Liver (tissue), 9 donors: ENCODE data around the gene SPDYE4. TPM values are rescaled to one million over a fixed set of nuclear protein-coding genes. Genes with fewer than 3 reads are reported as not detected.

Source experiments
- DNase-seq: peaks from one replicate; pipeline ENCODE4 v3.0.0-alpha.2; 2017; ENCODE audit warnings: low spot score
- H3K27ac ChIP-seq, 2 donors: one replicate each; pipeline ENCODE4 v1.7.0; 2013; ENCODE audit warnings: inconsistent platforms in 2 of 2, low read length in 2 of 2, control low read depth in 1 of 2, low read depth in 1 of 2, mild to moderate bottlenecking in 1 of 2
- H3K27me3 ChIP-seq, 4 donors: one replicate each; pipeline versions ENCODE4 v1.6.1 to v1.7.0; 2013; ENCODE audit warnings: low read length in 3 of 4, inconsistent platforms in 1 of 4, mild to moderate bottlenecking in 1 of 4, moderate library complexity in 1 of 4; ENCODE audit not compliant: control insufficient read depth in 4 of 4, insufficient read depth in 4 of 4
- H3K36me3 ChIP-seq, 4 donors: one replicate each; pipeline versions ENCODE4 v1.6.1 to v1.7.0; 2013; ENCODE audit warnings: low read length in 3 of 4, mild to moderate bottlenecking in 3 of 4, low read depth in 1 of 4, moderate library complexity in 1 of 4; ENCODE audit not compliant: control insufficient read depth in 4 of 4, insufficient read depth in 3 of 4
- H3K4me1 ChIP-seq, 4 donors: one replicate each; pipeline versions ENCODE4 v1.6.1 to v1.7.0; 2013; ENCODE audit warnings: low read length in 3 of 4, mild to moderate bottlenecking in 3 of 4, moderate library complexity in 1 of 4; ENCODE audit not compliant: control insufficient read depth in 4 of 4, insufficient read depth in 4 of 4
- H3K4me3 ChIP-seq, 3 donors: one replicate each; pipeline versions ENCODE4 v1.6.1 to v1.7.0; 2013; ENCODE audit warnings: low read length in 3 of 3, control low read depth in 1 of 3, low read depth in 1 of 3, mild to moderate bottlenecking in 1 of 3
- H3K9ac ChIP-seq, 2 donors: one replicate each; pipeline ENCODE4 v1.7.0; 2013; ENCODE audit warnings: low read length in 2 of 2, mild to moderate bottlenecking in 2 of 2, moderate library complexity in 2 of 2, control low read depth in 1 of 2, low read depth in 1 of 2
- H3K9me3 ChIP-seq, 4 donors: one replicate each; pipeline versions ENCODE4 v1.6.1 to v1.7.0; 2013; ENCODE audit warnings: low read length in 3 of 4; ENCODE audit not compliant: control insufficient read depth in 4 of 4
- EGR1 ChIP-seq, 2 donors: IDR thresholded peaks; 2 replicates each; pipeline ENCODE4 v1.6.1; 2016 to 2018; ENCODE audit warnings: antibody characterized with exemption in 2 of 2, low read depth in 2 of 2
- FOXA2 ChIP-seq: IDR thresholded peaks from 2 replicates; pipeline ENCODE4 v1.6.1; 2016; ENCODE audit warnings: antibody characterized with exemption
- HNF4A ChIP-seq, 2 donors: conservative IDR thresholded peaks; 2 replicates each; pipeline ENCODE4 v1.6.1; 2016; ENCODE audit warnings: antibody characterized with exemption in 2 of 2, mild to moderate bottlenecking in 2 of 2
- HNF4G ChIP-seq: IDR thresholded peaks from 2 replicates; pipeline ENCODE4 v1.6.1; 2016; ENCODE audit warnings: antibody characterized with exemption
- JUND ChIP-seq, 2 donors: IDR thresholded peaks; 2 replicates each; pipeline ENCODE4 v1.6.1; 2016; ENCODE audit warnings: antibody characterized with exemption in 2 of 2
- RXRA ChIP-seq, 2 donors: IDR thresholded peaks; 2 replicates each; pipeline ENCODE4 v1.6.1; 2017 to 2018; ENCODE audit warnings: antibody characterized with exemption in 2 of 2, mild to moderate bottlenecking in 1 of 2
- SP1 ChIP-seq: IDR thresholded peaks from 2 replicates; pipeline ENCODE4 v1.6.1; 2018; ENCODE audit warnings: antibody characterized with exemption, mild to moderate bottlenecking
- YY1 ChIP-seq: IDR thresholded peaks from 2 replicates; pipeline ENCODE4 v1.6.1; 2016; ENCODE audit warnings: antibody characterized with exemption, mild to moderate bottlenecking
- WGBS: extraction: QIAGEN DNeasy Blood & Tissue Kit; methylation state at CpG from one replicate; pipeline ENCODE4 v1.1.7; 2013; 5-methylcytosine and 5-hydroxymethylcytosine counted together
- polyA plus RNA-seq, 2 donors: library from polyadenylated mRNA; stranded (reverse) in 1 of 2; unstranded in 1 of 2; fragments of 200-250 nt in 1 of 2; fragments of >200 nt in 1 of 2; fragmentation: Nextera tagmentation in 1 of 2; extraction: Ambion mirVana in 1 of 2; gene quantifications; one replicate each; pipeline versions ENCODE4 v1.2.1 to v1.2.3, GENCODE V29; 2013 to 2015
- total RNA-seq, 2 donors: library from RNA; depleted of rRNA; stranded (reverse); fragments of >200 nt; gene quantifications; one replicate each; pipeline ENCODE4 v1.2.3, GENCODE V29; 2014
- TF ChIP-seq, protein P1 (sequence below): IDR thresholded peaks from 2 replicates; pipeline ENCODE4 v1.6.1; 2016; ENCODE audit warnings: antibody characterized with exemption, mild to moderate bottlenecking
- TF ChIP-seq, protein P2 (sequence below): IDR thresholded peaks from 2 replicates; pipeline ENCODE4 v1.6.1; 2016; ENCODE audit warnings: antibody characterized with exemption
- TF ChIP-seq, protein P3 (sequence below): fragments of 150-350 bp; IDR thresholded peaks from 2 replicates; pipeline ENCODE4 v1.5.1; 2017; ENCODE audit warnings: improper control_type of control experiment, low read depth, low read length; ENCODE audit not compliant: missing input control
- TF ChIP-seq, protein P4 (sequence below): IDR thresholded peaks from 2 replicates; pipeline ENCODE4 v1.6.1; 2016; ENCODE audit warnings: antibody characterized with exemption
- donor health status: healthy.
- donor health status: healthy.
- donor health status: healthy.
- donor health status: healthy.
- donor health status: healthy.

SPDYE4 gene
- total and polyA plus RNA-seq, 4 donors = not detected

DNA sequence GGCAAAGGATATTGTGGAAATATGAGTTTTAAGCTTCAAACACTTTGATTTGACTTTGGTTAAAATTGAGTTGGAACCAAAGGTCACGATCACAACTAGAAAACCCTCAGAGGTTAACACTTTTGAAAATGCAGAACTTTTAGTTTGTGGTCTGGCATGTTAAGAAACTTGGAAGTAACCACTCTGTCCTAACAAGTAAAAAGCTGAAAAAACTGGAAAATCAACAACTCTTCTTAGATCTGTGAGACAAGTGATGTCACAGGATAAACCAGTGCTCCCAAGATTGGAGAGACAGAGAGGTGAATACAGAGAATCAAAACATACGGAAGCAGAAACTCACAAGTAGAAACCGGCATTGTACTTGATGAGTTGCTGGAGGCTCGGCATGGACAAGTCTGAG is 23.4 kb upstream of the SPDYE4 start:
- Histone ChIP-seq H3K9ac (no peak overlapping the region), H3K9me3 (no peaks in the 10 kb centered on the region), H3K4me1 (no peaks in the 10 kb centered on the region), H3K36me3 (no peaks in the 10 kb centered on the region), H3K27me3 (no peaks in the 10 kb centered on the region), H3K27ac (no peak overlapping the region), H3K4me3 (no peak overlapping the region)
- no peak for DNase-seq
- WGBS = 92% methylated on average over 4 of the region's 4 CpGs
- no peak for TF ChIP-seq EGR1 (IDR thresholded peaks at IDR 0.05; ENCODE audit: low read depth in 2 of 2)
- no peak for TF ChIP-seq YY1
- TF ChIP-seq JUND (IDR thresholded peaks at IDR 0.05) = no peak
- TF ChIP-seq, protein P1, sequence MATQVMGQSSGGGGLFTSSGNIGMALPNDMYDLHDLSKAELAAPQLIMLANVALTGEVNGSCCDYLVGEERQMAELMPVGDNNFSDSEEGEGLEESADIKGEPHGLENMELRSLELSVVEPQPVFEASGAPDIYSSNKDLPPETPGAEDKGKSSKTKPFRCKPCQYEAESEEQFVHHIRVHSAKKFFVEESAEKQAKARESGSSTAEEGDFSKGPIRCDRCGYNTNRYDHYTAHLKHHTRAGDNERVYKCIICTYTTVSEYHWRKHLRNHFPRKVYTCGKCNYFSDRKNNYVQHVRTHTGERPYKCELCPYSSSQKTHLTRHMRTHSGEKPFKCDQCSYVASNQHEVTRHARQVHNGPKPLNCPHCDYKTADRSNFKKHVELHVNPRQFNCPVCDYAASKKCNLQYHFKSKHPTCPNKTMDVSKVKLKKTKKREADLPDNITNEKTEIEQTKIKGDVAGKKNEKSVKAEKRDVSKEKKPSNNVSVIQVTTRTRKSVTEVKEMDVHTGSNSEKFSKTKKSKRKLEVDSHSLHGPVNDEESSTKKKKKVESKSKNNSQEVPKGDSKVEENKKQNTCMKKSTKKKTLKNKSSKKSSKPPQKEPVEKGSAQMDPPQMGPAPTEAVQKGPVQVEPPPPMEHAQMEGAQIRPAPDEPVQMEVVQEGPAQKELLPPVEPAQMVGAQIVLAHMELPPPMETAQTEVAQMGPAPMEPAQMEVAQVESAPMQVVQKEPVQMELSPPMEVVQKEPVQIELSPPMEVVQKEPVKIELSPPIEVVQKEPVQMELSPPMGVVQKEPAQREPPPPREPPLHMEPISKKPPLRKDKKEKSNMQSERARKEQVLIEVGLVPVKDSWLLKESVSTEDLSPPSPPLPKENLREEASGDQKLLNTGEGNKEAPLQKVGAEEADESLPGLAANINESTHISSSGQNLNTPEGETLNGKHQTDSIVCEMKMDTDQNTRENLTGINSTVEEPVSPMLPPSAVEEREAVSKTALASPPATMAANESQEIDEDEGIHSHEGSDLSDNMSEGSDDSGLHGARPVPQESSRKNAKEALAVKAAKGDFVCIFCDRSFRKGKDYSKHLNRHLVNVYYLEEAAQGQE = no peak
- no peak for TF ChIP-seq HNF4A (conservative IDR thresholded peaks at IDR 0.05)
- no peak for TF ChIP-seq SP1
- TF ChIP-seq, protein P2, sequence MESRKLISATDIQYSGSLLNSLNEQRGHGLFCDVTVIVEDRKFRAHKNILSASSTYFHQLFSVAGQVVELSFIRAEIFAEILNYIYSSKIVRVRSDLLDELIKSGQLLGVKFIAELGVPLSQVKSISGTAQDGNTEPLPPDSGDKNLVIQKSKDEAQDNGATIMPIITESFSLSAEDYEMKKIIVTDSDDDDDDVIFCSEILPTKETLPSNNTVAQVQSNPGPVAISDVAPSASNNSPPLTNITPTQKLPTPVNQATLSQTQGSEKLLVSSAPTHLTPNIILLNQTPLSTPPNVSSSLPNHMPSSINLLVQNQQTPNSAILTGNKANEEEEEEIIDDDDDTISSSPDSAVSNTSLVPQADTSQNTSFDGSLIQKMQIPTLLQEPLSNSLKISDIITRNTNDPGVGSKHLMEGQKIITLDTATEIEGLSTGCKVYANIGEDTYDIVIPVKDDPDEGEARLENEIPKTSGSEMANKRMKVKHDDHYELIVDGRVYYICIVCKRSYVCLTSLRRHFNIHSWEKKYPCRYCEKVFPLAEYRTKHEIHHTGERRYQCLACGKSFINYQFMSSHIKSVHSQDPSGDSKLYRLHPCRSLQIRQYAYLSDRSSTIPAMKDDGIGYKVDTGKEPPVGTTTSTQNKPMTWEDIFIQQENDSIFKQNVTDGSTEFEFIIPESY = no peak
- TF ChIP-seq, protein P3, sequence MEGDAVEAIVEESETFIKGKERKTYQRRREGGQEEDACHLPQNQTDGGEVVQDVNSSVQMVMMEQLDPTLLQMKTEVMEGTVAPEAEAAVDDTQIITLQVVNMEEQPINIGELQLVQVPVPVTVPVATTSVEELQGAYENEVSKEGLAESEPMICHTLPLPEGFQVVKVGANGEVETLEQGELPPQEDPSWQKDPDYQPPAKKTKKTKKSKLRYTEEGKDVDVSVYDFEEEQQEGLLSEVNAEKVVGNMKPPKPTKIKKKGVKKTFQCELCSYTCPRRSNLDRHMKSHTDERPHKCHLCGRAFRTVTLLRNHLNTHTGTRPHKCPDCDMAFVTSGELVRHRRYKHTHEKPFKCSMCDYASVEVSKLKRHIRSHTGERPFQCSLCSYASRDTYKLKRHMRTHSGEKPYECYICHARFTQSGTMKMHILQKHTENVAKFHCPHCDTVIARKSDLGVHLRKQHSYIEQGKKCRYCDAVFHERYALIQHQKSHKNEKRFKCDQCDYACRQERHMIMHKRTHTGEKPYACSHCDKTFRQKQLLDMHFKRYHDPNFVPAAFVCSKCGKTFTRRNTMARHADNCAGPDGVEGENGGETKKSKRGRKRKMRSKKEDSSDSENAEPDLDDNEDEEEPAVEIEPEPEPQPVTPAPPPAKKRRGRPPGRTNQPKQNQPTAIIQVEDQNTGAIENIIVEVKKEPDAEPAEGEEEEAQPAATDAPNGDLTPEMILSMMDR = no peak
- TF ChIP-seq, protein P4, sequence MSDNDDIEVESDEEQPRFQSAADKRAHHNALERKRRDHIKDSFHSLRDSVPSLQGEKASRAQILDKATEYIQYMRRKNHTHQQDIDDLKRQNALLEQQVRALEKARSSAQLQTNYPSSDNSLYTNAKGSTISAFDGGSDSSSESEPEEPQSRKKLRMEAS = no peak
- no peak for TF ChIP-seq FOXA2
- no peak for TF ChIP-seq RXRA (IDR thresholded peaks at IDR 0.05)

DNA sequence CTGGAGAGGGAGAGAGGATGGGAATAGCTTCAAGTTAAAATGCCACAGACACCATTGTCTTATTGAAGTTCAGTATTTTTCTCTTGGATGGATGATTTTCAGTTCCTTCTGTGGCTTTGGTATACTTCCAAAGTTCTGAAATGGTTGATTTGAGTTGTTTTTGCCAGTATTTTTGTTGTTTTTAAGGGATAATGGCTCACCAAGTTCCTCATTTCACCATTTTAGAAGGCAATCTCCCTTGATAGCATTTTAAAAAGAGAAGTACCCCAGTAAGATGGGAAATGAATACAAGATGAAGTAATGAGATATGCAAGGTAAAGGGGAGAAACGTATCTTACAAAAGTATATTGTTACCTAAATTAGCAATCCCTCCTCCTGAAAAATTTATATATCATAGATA is 18.5 kb upstream of the SPDYE4 start:
- H3K27me3 ChIP-seq = no peaks in the 10 kb centered on the region
- TF ChIP-seq YY1 (peak; percentile 13), HNF4G (no peak)
- H3K9ac ChIP-seq = no peak overlapping the region
- no peak overlapping the region for H3K4me3 ChIP-seq
- no peaks in the 10 kb centered on the region for H3K4me1 ChIP-seq
- DNase-seq = no peak
- H3K9me3 ChIP-seq = no peaks in the 10 kb centered on the region
- no peaks in the 10 kb centered on the region for H3K36me3 ChIP-seq
- no peak overlapping the region for H3K27ac ChIP-seq
- 82% methylated on average over 1 of the region's 1 CpG for WGBS
